AG20443 (cell line): ENCODE results near the gene FAM83G.

Experiments used
- DNase-seq: peaks from one replicate; pipeline ENCODE4 v3.0.0; 2012; ENCODE audit warnings: low spot score, mixed read lengths

The FAM83G gene

DNA sequence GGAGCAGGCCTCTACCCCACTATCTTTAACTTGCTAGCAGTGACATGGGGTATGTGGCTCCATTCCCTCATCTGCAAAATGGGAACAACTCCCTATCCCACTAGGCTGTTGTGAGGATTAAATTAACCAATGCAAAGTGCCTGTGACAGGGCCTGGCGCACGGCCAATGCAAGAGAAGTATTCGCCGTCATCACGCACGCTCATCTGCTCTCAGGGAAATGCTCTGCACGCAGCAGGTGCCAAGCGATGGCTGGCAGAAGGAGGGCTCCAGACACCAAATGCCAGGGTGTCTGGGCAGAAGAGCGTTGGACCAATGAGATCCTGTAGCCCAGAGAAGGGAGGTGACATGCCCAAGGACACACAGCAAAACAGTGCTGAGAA lies 17.3 kb downstream of the FAM83G start:
- no peak for DNase-seq

DNA sequence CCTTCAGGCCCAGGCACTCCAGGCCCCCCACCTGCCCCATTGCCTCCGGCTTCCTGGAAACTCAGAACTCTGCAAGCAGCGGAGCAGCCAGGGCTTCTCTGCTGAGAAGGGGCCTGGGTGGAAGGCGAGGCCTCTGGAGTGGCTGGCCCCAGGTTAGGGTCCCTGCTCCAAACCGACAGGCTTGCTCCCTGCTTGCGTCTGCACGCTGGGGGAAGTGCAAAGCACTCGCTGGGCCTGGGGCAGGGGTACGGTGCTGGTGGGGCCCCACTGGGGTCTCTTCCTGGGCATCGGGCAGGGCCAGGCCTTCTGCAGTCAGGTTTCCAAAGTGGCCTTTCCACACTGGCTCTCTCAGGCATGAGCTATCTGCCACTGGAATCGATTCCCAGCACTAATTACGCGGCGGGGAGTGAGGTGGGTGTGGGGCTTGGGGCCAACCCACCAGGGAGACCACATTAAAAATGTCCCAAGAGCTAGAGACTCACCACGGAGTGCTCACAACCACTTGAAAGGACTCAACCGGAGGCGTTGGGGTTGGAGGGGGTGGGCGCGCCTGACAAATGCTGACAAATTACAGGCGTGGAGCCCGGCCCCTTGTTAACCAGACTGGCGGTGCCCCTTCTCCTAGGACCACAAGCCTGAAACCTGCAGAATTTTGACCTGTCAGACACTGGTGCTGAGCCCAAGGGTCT lies 17.9 kb downstream of the FAM83G start:
- DNase-seq, result no peak

DNA sequence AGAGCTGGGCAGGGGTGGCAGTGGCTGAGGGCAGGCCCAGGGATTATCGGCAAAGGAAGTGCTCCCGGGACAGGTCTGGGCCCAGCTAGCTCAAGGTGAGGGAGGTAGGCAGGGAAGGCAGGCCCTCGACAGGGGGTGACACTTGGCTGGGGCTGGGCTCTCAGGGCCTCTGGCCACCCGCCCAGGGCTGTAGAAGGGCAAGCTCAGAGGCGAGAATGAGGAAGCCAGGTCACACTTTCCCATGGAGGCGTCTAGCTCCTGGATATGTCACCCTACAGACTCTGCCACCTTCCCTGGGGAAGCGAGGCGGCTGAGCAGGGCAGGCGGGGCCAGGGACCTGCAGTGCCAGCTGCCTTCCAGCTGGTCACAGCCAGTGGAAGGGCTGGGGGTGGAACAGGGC lies 19.1 kb downstream of the FAM83G start:
- DNase-seq, result no peak

DNA sequence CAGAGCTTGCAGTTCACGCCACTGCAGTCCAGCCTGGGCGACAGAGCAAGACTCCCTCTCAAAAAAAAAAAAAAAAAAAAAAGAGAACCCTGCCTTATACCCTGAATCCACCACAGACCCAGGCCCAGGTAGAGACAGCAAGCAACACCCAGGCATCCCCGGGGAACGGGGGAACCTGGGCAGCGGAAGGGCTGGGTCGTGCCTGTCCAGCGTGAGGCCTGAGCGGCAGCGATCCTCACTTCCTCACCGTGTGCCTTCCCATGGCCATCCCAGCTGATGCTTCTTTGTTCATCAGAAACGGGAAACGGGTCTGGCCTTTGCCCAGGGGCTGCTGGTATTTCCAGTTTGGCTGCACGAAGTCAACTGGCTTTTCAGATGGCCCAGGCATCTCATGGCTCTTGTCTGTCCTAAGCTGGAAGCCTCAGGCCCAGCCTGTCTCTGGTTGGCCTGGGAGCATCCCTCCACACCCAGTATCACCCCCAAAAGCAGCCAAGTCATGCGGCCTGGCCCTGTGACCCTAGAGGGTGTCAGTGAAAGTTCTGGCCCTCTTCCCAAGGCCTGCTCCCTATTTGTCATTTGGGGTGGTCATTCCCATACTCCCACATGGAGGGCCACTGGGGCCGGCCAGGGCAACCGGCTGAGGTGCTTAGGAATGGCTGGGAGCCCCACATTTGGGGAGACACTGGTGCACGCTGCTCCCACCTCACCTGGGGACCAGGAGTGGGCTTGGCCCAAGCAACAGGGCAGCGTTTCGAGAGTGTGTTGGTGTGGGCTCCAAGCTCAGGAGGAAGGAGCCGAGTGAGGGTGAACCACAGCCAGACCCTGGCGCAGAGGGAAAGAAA lies 20.1 kb downstream of the FAM83G start:
- DNase-seq, result no peak

DNA sequence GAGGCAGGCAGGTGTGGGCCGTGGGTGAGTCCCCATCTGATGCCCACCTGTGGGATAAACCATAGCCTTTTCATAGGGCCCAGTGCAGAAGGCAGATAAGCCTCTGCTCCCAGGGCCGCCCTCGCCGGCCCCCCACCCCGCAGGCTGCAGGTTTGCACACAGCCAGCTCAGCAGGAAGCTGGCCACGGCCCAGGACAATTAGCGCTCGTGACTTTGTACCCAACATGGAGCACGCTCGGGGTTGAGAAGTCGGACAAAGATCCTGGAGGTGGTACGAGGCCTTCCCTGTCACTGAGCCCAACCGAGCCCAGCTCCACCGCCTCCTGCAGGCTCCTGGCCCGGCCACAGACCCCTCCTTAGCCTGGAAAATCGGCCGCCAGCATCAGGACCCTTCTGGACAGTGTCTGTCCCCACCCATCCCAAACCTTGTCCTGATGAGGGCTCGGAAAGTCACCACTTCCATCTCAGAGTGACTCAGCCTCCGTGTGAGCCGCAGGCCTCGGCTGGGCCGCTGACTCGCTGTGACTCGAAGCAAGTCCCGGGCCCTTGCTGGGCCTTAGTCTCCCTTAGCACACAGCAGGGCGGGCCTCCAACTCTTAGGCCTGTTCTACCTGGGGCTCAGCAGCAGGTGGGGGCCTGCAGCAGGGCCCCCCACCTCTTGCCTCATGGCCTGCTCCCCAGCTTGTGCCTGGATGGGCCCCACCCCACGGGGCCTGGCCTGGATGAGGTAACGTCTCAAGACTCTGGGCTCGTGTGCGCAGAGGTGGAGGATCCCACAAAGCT lies 22.7 kb downstream of the FAM83G start:
- peak; percentile 94 for DNase-seq

GRCh38 chr17:18981335-18981641 lies 23.3 kb downstream of the FAM83G start:
- DNase-seq, result no peak

GRCh38 chr17:18980682-18981334 lies 23.8 kb downstream of the FAM83G start:
- DNase-seq, result peak; percentile 51

- DNase-seq, result no peak
These were observed 25.9 kb downstream of the FAM83G start for GRCh38 chr17:18978655-18979054.

- DNase-seq, result no peak
These were observed 26.5 kb downstream of the FAM83G start for GRCh38 chr17:18978050-18978449.

GRCh38 chr17:18977646-18978045 lies 26.9 kb downstream of the FAM83G start:
- no peak for DNase-seq

GRCh38 chr17:18977021-18977420 lies 27.5 kb downstream of the FAM83G start:
- DNase-seq, result no peak

GRCh38 chr17:18976201-18976600 lies 28.4 kb downstream of the FAM83G start:
- no peak for DNase-seq

DNA sequence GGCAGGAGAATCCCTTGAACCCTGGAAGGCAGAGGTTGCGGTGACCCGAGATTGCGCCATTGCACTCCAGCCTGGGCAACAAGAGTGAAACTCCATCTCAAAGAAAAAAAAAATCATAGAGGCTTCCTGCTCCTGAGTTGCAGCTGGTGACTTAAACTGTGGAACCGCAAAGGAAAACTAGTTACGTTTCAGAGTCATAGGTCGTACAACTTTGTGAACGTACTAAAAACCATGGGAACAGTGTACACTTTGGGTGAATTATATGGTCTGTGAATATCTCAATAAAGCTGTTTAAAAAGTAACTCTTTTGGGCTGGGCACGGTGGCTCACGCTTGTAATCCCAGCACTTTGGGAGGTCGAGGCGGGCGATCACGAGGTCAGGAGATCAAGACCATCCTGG lies 29.0 kb downstream of the FAM83G start:
- DNase-seq, result no peak

DNA sequence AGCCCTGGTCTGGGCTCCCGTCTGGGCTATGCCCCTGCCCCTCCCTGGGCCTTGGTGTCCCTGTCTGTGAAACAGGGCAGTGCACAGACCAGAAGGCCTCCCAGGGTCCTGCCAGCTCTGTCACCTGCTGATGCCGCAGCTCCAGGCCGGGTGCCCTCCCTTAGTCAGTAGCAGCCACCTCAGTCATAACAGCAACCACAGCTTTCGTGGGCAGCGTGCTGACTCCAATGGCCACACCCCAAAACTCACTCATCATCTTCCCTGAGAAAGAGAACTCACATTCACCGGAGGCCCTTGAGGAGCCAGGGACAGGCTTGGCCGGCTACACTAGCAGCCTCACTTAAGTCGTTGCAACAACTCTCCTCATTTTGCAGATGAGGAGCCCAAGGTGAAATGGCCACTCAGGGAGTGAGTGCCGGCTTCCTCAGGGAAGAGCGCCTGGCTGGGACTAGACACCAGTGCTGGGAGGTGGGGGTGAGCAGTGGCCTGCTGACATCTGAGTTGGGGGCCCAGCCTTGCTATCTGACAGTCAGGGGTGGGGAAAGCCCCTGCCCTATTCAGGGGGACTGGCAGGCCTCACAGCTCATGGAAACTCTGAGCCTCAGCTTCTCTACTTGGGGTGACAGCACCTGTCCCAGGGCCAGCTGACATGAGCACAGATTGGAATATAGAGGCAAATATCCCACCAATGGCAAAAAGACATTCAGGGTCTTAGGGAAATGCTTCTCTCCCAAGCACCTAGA lies 30.0 kb downstream of the FAM83G start:
- peak; percentile 52 for DNase-seq

GRCh38 chr17:18971801-18972200 lies 32.8 kb downstream of the FAM83G start:
- DNase-seq, result no peak

DNA sequence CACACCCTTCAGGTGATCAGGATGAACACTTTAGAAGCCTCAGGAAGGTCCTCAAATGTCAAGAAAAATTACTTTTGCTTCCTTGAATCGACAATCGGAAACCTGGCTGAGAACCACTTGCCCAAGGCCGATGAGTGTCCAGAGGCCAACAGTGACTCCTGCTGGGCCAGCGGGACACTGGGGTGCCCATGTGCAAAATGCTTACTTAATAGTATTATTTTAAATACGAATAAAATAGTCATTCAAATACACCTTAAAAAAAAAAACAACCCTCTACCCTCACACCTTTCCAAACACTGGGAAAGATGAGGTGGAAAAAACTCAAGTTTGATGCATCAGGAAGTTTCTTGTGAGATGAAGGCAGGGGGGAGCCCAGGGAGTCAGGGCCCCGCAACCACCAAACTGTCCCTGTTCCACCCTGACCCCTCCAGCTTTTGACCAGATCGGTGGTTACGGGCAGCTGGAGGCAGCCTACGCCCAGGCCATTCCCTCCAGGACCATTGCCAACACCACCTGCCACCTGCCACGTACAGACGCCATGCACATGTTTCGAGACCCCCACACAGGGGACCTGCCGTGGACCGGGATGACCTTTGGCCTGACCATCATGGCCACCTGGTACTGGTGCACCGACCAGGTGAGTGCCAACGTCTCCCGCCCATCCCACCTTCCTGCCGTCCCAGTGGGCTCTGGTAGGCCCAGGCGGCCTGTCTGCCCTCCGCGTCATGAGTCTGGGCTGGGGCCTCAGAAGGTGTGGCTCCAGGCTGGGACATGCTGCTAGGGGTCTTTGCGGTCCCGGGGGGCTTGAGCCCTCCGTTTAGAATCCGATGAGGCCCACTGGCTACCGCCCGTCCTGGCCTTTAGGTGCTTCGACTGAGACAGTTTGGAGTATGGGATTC lies 33.7 kb downstream of the FAM83G start:
- no peak for DNase-seq

GRCh38 chr17:18968945-18969887 lies 35.3 kb downstream of the FAM83G start:
- DNase-seq, result peak; percentile 74

DNA sequence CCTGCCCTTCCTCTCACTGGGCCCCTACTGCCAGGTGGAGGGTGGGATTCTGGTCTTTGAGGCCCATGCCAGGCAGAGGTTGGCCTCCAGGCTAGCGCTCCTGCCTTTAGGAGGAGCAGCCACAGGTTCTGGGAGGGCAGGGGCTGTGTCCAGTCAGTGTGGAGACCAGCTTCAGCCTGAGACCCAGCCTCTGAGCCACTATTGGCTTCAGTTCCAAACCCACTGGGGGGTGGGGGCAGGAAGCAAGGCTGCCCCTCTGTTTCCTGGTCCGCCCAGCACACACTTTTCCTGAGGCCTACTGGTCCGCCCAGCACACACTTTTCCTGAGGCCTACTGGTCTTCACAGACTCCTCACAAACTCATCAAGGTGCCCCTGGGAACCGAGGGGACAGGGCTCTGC lies 36.2 kb downstream of the FAM83G start:
- DNase-seq, result no peak

GRCh38 chr17:18967916-18968315 lies 36.6 kb downstream of the FAM83G start:
- DNase-seq, result no peak
